ENCODE results near the gene CD300LF.

DNA sequence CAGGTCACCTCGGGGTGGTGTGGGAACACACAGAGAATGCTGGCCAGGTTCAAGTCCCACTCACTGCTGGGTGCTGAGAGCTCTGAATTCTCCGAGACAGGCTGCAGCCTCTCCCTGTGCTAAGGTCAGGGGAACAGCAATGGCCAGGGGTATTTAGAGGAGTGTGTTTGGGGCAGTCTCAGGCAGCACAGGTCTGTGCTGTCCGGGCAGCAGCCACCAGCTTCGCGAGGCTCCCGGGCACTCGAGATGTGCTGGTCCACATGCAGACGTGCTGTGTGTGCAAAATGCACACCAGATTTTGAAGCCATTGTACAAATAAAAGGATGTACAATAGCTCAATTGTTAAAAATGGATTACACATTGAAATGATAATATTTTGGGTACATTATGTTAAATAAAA is 42.8 kb upstream of the CD300LF start:
- no peak for TF ChIP-seq CTCF (IDR thresholded peaks at IDR 0.05)
- TF ChIP-seq POLR2A (IDR thresholded peaks at IDR 0.05) = no peak
